T-helper 2 cell treated with Interferon-gamma antibody and Interleukin-4, amounts not matched to agents 100 ng/mL and 5 ng/mL, for 36 hours (primary cell): ENCODE data around the gene PDLIM4. TPM values are rescaled to one million over a fixed set of nuclear protein-coding genes. Genes with fewer than 3 reads are reported as not detected.

Experiments used
- intact Hi-C: fragments of 100-400 bp; cut with micrococcal nuclease; formaldehyde crosslinking; loops from one replicate; pipeline ENCODE4 v1.15.1; 2023
- total RNA-seq: library from RNA; stranded (reverse); gene quantifications from 2 replicates; pipeline ENCODE4 v1.2.3, GENCODE V29; 2022

The PDLIM4 gene
- total RNA-seq, 1 donor from 2014 or later = 0.23 TPM

- intact Hi-C loops = no loop called here
These were observed 9.3 kb downstream of the PDLIM4 start for GRCh38 chr5:132266836-132267160.

DNA sequence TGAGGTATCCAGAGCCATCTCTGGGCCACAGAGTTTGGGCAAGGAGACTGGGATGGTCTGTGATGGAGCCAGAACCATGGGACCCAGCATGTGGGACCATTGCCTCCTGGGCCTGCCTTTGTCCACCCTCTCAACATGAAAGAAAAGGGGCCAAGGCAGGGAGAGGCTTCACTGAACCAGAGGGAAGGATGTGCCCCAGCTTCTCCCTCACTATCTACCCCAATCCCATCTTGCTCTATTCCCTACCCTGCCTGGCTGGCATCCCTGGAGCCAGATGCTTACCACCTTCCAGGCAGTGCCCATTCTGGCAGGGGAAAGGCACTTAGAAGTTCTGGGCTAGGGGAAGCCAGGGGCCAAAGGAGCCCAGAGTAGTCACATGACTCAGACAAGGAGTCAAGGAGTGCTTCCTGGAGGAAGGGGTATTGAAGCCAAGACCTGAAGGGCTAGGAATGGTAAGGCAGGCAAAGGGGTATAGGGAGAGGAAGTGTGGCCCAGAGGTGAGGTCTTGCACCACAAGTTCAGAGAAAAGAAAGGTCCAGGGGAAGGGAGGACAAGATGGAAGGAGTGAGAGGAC, 9.8 kb downstream of the PDLIM4 start:
- intact Hi-C loops = no loop called here

GRCh38 chr5:132267931-132268768, 10.7 kb downstream of the PDLIM4 start:
- intact Hi-C loops = no loop called here

DNA sequence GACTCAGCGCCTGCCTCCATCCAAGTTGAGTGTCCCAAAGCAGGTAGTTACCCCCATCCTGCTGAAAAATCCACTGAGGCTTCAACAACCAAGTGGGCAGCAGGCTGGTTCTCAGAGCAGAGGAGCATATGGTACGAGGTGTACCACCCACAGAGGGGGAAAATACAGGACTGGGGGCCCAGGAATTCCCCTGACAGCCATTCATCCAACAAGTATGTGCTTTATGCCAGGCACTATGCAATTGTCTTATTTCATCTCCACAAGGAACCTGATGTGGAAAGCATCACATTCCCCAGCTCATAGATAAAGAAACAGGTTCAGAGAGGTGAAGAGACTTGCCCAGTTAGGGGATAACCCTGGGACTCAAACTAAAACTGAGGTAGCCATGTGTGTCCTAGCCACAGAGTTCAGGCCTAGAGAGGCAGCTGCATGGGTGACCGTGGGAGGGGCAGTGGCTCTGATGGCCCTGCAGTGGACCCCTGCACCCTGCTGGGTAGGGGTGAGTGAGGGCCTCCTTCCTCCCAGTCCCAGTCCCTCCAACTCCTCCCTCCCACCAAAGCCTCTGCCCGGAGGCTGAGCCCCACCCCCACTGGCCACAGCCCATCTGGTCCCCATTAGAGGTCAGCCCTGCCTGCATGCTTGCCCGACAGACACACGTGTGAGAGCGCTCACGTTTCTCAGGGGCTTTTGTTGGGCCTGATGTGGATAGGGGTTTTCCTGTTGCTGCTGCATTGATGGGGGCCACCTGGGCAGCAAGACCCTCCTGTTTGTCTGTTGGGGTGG, 11.5 kb downstream of the PDLIM4 start:
- intact Hi-C loops = no loop called here

- intact Hi-C loops = no loop called here
These were observed 12.3 kb downstream of the PDLIM4 start for GRCh38 chr5:132269635-132270334.

DNA sequence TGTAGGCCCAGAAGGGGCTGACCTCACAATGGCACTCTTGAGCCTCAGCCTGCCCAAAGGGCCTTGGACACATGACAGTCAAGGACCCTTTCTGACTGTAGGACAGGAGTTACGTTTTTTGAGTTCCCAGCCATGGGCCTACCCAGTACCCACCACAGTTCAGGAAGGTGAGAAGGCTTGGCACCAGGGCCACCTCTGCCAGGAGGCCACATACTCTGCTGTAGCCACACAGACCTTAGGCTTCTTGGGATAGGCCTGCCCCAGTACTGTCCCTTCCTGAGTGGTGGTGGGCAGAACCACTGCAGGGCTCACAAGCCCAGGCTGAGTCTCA, 12.8 kb downstream of the PDLIM4 start:
- intact Hi-C loops = no loop called here

GRCh38 chr5:132270706-132271105, 13.2 kb downstream of the PDLIM4 start:
- intact Hi-C loops = no loop called here

- intact Hi-C loops = no loop called here
These were observed 14.1 kb downstream of the PDLIM4 start for GRCh38 chr5:132271251-132272246.

GRCh38 chr5:132272311-132273210, 15.1 kb downstream of the PDLIM4 start:
- intact Hi-C loops = no loop called here

DNA sequence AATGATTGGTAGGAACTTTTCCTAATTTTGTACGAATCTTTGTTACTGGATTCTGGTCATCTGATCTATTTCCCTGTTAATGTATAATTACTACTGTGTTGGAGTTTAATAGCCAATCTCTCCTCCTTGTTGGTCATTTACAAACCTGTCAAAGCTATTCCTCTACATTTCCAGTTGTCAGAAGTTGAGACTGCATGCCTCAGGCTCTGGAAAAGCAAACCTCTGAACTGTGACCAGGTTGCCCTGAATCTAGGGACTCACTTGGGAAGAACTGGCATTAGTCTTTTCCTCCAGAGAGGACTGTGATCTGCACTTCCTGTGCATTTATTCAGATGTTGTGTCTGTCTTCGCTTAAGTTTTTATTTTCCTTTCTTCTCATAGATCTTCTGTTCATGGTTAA, 16.1 kb downstream of the PDLIM4 start:
- intact Hi-C loops = no loop called here

GRCh38 chr5:132274050-132274792, 16.7 kb downstream of the PDLIM4 start:
- intact Hi-C loops = no loop called here

DNA sequence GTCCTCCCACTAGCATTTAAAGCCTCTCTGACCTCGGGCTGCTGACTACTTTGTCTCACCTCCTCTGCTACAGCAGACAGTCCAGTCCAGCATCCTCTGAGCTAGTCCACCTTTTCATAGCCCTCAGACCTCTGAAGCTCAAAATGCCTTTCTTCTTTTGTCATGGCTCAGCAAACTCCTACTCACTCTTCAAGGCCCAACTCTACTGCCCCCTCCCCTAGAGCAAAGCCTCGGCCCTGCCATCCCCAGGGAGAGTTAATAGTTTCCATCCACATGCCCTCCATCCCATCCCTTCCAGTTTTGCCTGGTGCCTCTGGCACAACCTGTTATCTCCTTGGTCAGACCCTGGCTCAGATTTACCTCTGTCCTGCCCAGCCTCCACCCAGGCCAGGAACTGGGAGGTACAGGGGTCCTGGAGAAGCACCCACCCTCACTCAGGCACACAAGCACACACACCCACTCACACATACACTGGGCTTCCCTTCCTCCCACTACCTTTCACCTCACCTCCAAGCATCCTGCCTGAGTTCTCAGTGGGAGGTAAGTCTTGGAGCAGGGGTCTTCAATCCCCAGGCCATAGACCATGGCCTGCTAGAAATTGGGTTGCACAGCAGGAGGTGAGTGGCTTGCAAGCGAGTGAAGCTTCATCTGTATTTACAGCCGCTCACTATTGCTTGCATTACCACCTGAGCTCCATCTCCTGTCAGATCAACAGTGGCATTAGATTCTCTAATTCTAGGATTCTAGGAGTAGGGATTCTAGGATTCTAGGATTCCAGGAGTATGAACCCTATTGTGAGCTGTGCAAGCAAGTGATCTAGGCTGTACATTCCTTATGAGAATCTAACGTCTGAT, 18.1 kb downstream of the PDLIM4 start:
- intact Hi-C loops = no loop called here

DNA sequence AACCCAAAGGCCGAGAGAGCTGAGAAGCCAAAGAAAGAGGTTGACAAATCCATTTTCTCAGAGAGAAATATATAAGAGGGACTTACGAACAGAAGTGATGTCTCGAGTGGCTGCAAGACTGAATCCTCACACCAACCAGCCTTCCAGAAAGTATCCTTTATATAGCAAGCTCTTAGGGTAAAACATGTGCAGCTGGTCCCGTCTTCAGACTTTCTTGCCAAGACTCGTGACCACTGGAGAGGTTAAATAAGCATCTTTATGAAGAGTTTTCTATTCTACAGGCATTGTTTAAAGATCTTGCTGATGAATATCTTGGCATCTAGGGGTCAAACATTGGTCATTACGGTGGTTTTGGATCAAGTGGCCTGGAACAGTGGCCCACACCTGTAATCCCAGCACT, 19.8 kb downstream of the PDLIM4 start:
- intact Hi-C loops = no loop called here

- intact Hi-C loops = no loop called here
These were observed 20.7 kb downstream of the PDLIM4 start for GRCh38 chr5:132277971-132278853.

GRCh38 chr5:132279801-132280200, 22.3 kb downstream of the PDLIM4 start:
- intact Hi-C loops = no loop called here

- intact Hi-C loops = no loop called here
These were observed 23.1 kb downstream of the PDLIM4 start for GRCh38 chr5:132280371-132281240.
